HG03280 (cell line): ENCODE results near the gene PPIL6.

Experiments used
- ATAC-seq: cut with Tn5 transposase; IDR thresholded peaks from one replicate; pipeline ENCODE4 v1.9.1; 2021; ENCODE audit warnings: mild to moderate bottlenecking, moderate library complexity; ENCODE audit not compliant: unreplicated experiment

The PPIL6 gene

DNA sequence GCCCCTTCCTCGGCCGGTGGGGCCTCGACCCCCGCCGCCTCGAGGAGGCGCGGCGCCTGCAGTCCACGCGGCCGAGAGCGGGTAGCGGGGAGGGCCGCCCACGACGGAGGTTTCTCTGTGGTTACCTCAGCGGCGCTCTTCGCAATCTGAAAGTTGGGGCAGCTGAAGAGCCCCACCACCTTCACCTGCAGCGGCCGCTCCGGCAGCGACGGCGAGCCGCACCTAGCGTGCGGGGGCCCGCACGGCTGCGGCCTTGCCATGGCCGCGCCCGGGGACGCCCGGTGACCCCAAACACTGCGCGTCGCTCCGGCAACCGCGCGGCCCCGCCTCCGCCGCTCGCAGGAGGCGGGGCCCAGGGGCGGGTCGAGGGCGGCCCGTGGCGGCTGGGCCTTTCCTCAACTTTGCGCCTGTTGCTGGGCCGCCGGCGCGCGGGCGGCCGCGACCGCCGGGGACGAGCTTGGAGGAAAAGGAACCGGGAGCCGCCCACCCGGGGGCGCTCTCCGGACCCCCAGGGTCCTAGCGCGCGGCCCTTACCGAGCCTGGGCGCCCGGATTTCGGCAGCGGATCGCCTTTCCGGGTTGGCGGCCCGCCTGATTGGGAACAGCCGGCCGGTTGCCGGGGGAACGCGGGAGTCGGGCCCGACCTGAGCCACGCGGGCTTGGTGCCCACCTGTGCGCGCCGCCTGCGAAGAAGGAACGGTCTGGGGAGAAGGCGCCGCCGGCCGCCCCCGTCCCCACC is at the start of gene PPIL6, which contains the start of gene SMPD2:
TSS of gene PPIL6 (minus strand) at position 298 of the 738 bp plus-strand sequence. CDS start at position 260, 38 bp downstream.
TSS of gene SMPD2 (plus strand) at position 394 of the 738 bp plus-strand sequence. CDS start 398 bp downstream, outside the sequence.
- ATAC-seq: peak; percentile 91

DNA sequence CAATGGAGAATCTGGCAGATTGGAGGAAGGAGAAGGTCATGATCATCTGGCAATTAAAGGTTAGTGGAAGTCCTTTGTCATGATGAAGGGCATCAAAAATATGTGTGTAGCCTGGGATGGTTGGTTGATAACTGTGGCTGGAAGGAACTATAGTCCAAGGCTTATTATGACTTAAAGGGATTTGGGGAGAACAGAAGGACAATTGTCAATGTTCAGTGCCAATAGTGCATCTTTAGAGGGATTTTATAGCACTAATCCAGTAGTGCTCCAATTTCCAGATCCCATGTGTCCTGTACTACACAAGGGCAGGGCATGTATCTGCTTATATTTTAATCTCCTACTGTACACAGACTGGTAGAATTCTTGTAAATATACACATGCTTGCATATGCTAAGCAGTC is 47.6 kb upstream of the PPIL6 start:
- no peak for ATAC-seq

DNA sequence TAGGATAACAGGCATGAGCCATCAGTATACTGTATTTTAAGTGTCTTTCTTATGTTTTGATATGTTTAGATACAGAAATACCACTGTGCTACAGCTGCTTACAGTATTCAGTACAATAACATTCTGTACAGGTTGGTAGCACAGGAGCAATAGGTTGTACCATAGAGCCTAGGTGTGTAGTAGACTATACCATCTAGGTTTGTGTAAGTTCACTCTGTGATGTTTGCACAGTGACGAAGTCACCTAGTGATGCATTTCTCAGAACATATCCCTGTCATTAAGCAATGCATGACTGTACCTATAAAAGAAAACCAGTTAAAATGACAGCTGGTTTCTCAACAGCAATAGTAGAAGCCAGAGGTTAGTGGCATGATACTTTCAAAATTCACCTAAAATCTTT is 45.6 kb upstream of the PPIL6 start:
- ATAC-seq: no peak

DNA sequence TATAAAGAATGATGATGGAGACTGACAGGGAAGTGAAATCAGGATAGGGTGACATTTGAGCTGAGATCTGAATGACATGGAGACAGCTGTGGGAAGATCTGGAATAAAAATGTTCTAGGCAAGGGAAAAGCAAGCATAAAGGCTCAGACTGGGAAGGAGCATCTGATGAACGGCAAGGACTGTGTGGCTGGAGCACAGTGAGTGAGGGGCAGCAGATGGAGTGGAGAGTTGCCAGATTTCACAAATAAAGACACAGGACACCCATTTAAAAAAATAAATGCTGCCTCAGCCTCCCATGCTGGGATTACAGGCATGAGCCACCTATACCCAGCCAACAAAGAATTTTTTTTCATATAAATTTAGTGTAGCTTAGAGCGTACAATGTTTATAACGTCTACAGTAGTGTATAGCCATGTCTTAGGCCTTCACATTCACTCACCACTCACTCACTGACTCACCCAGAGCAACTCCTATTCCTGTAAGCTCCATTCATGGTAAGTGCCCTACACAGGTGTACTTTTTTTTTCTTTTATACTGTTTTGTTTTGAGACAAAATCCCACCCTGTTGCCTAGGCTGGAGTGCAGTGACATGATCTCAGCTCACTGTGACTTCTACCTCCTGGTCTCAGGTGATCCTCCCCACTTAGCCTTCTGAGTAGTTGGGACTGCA is 45.0 kb upstream of the PPIL6 start:
- no peak for ATAC-seq

DNA sequence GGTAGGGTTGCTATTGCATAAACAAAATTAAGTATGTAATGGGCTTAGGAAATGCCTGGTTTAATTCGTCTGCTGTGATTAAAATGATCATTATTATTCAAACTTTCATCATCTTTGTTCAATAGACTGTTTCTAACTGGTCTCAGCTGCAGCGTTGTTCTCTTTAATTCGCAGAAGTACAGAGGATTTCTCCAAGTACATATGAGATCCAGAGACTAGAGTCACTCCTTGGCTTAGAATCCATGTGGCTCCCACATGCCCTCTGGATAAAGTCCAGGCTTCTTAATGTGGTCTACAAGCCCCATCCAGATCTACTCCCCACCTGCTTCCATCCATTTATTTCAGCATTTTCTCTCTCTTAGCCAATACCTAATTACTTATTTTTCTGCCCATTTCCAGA is 43.7 kb upstream of the PPIL6 start:
- ATAC-seq: no peak

DNA sequence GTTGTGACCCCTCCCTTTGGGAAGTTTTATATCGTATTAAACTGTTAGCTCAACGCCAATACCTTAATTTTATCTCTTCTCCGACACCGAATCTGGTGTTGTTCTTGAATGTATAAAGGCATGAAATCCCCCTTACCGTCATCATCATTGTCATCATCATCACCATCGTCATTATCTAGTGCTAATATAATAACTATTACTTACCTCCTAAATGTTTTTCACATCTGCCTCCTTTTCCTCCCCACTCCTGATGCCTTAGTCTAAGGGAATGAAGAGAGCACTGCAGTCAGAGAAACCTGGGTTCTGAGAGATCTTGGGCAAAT is 43.3 kb upstream of the PPIL6 start:
- ATAC-seq: peak; percentile 1

DNA sequence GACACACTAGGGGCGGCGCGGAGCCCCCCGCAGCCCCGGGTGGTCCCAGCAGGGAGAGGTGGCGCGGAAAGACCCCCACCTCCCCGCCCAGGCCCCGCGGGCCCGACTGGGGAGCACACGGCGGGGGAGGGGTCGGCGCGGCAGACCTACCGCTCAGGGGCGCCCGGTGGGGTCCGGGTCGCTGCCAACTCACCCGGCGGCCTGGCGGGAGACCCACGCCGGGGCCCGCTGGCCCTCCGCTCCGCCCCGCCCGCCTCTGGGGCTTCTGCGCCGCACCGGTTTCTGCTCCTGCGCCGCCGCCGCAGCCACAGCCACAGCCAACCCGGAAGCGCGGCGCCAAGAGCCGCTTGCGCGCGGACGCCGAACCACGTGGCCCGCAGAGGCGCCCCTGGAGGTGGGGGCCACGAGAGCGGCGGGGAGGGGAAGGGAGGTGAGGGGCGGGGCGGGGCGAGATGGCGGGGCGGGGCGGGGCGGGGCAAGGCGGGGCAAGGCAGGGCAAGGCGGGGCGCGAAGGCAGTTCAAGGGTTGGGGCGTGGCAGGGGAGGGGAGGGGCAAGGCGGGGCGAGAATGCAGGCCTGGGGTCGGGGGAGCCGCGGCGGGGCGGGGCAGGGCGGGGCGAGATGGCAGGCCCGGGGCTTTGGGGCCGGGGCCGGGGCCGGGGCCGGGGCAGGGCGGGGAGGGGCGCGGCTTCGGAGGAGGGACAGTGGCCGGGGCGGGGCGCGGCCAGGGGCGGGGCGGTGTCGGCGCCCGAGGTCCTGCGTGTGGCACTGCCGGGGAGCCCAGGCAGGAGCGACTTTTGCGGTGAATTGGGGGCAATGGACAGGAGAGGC is 42.7 kb upstream of the PPIL6 start, which contains the start of gene ZBTB24:
TSS of gene ZBTB24 (minus strand) at position 315 of the 830 bp plus-strand sequence. CDS start 1,193 bp downstream, outside the sequence.
- ATAC-seq: peak; percentile 88

DNA sequence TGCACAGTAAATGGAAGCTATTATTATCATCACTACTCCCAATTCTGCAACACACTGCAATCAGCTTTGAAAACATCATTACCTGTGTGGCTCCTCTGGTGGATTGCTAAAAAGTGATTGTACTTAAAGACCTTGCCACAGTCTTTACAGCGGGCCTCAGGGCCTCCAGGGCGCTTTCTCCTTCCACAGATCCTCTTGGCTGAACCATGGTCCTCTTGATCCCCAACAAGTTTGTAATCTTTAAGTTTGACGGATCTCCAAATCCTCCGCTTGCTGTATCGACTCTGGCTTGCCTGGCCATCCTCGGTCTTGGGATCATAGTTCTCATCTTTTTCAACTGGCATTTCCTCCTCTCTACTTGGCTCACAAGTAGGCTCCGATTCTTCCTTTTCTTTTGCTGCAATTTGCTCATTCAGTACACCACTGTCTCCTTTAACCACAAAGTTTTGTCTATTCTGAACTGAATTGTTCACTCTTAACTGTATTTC is 40.6 kb upstream of the PPIL6 start:
- ATAC-seq: no peak

DNA sequence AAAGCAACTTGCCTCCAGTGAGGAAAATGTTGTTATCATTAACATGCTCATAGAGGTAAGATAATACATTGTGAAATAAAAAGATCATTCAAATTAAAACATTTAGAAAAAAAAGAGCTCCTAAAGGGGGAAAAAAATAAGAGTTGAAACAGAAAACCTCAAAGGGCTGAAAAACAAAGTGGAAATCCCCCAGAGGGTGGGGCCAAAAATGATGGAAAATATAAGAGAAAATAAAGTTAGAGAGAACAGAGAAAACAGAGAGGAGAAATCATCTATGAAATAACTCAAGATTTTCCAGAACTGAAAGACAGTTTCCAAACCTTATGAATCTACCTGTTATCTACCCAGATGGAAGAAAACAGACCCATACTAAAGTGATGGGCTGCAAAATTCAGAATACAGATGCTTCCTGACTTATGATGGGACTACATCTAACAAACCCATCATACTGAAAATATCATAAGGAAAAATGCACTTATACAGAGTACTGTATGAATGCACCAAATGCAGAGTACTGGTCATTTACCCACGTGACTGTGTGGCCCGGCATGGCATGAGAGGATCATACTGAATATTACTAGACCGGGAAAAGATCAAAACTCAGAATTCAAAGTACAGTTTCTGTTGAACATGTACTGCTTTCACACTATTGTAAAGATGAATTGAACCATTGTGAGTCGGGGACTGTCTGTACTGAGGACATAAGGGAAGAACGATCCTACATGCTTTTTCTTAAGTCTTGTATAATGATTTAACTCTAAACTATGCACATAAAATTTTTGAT is 38.6 kb upstream of the PPIL6 start:
- no peak for ATAC-seq

DNA sequence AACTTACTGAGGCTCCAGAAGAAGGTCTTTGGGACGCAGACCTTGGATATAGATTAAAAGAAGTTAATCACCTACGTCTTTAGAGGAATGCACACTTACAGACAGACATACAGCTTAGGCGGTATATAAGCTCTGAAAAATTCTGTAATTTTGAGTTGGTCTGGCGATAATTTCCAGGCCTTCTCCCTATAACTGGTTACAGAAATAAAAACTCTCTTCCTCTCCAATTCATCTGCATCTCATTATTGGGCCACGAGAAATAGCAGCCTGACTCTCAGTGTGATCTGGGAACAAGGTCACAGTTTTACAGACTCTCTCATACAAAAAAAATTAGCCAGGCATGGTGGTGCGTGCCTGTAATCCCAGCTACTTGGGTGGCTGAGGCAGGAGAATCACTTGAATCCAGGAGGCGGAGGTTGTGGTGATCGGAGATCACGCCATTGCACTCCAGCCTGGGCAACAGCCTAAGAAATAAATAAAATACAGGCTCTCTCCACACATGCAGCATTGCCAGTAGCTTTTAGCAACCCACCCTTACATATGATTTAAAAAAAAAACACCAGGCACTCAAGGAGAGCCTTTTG is 37.9 kb upstream of the PPIL6 start:
- ATAC-seq: no peak

DNA sequence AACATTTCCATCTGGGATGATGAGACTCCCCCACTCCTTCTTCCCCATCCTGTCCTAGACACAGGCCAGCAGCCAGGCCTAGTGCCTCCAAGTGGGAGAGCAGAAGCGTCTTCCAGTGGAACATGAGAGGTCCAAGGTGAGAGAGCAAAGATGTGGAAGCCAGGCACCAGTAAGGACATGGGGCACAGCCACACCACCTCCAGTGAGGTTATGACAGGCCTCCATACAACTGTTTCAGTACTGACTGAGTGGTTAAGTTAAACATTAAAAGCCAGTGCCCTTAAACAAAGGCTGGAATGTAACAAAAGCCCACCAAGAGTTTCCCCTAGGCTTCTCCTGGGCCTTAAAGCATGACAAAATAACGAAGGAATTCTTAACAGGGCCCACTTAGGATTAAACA is 37.3 kb upstream of the PPIL6 start:
- no peak for ATAC-seq

DNA sequence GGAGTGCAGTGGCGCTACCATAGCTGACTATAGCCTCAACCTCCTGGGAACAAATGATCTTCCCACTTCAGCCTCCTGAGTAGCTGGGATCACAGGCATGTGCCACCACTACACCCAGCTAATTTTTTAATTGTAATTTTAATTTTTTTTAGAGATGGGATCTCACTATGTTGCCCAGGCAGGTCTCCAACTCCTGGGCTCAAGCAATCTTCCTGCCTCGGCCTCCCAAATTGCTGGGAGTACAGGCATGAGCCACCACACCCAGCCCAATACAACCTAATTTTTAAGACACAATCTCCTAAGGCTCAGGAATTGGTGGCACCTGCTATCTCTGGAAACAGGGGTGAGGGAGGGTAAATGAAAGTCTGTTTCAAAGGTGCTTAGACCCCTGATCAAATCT is 36.8 kb upstream of the PPIL6 start:
- ATAC-seq: no peak

DNA sequence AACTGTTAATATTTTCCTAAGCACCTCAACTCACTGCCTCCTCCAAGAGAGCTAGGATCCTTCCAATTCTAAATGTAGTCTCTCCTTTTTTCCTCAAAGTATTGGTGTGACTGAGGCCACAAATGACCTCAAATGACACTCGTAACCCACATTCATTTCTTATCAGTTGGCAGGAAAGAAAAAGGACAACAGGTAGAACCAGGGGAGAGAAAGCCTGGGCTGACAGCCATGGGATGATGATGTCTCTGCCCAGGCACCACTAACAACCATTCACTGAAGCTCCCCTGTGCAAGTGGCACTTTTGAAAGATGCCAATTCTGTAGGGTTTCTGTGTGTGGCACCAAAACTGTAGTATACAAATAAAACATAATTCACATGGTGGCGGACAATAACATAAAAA is 35.2 kb upstream of the PPIL6 start:
- ATAC-seq: no peak

DNA sequence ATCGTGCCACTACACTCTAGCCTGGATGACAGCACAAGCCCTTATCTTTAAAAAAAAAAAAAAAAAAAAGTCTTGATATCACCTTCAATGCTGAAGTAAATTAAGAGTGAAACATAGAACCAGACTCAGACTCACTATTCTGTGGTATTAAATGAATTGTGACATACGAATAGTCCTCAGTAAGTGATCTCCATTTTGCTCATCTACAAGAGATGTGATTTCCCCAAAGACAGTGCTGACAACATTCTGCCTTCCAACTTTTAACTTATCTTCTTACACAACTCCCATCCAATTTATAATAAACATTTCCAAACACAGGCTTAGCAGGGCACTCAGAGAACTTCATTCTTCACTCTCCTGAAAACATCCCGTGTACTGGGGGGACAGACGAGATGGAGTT is 34.6 kb upstream of the PPIL6 start:
- ATAC-seq: no peak

DNA sequence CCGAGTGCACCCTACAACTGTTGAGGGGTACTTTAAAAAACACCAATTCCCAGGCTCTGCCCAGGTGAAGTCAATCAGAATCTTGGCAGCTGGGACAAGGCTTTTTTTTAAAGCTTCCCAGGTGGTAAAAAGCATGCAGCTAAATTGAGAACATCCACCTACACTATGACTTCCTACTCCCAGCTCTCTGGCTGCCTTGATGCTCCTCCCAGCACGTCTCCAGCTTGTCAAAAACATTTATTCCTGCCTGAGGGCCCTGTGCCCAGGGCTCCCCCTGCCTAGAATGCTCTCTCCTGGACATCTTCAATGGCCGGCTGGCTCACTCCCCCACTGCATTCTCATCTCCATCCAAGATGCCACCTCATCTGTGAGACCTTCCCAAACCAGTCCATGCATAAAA is 32.7 kb upstream of the PPIL6 start:
- no peak for ATAC-seq

DNA sequence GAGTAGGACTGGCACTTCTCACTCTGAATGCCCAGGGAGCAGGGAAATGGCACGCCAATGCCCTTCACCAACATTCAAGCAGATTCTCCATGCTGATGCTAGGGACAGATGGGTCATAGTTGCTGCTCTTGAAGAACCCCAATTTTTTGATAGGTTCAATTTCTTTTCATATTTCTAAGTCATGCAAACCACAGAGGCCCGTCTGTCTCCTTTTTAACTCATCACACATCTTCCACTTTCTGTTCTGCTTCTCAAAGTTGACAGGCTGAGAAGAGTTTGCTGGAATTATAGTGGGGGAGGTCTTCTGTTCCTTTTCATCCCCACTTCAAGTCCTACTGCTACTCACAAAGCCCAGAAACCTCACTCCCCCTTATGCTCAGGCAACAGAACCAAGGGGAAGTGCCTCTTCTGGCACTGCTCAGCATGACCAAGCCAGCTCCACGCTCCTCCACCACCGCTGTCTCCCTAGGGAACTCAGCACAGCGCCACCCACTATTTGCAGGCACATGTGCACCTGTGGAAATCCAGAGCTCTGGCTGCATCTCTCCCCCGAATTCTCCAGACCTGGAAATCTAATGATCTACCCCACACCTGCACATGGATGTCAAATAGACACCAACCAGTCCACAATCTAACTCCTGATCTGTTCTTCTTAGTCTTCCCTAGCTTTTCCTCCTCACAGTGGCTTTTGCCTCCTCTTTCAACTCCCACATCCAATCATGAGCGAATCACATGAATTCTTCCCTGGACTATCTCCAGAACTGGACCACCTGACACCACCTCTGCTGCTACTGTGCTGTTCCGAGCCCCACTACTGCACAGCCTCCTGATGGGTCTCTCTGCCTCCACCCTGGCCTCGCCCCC is 31.9 kb upstream of the PPIL6 start:
- peak; percentile 51 for ATAC-seq

DNA sequence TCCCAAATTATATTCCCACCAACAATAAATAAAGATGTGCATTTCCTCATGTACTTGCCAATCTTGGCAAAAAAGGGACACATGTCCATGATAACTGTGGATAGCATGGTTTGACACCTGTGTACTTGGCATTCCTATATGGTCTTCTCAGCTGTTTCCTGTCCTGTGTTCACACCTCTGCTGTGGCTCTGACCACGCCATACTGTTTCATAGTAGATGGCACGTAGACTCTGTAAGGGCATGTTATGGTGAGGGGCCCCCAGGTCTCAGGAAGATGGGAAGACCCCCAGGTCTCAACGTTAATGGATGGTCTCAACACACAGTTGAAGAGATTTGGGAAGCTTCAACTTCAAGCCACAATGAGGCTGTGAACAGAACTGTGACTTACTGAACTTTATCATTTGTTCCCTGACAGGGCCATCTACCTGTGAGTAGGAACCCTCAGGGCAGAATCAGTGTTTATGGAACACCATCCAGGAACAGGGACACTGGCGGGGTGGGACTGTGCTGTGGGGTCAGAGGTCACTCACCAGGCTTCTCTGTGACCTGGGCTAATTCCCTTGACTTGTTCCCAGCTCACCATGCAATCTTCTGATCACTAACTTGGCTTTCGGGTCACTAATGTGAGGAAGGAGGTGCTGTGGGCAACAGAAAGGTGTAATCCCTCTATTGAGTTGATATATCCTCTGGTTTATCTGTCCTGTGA is 30.8 kb upstream of the PPIL6 start:
- no peak for ATAC-seq

DNA sequence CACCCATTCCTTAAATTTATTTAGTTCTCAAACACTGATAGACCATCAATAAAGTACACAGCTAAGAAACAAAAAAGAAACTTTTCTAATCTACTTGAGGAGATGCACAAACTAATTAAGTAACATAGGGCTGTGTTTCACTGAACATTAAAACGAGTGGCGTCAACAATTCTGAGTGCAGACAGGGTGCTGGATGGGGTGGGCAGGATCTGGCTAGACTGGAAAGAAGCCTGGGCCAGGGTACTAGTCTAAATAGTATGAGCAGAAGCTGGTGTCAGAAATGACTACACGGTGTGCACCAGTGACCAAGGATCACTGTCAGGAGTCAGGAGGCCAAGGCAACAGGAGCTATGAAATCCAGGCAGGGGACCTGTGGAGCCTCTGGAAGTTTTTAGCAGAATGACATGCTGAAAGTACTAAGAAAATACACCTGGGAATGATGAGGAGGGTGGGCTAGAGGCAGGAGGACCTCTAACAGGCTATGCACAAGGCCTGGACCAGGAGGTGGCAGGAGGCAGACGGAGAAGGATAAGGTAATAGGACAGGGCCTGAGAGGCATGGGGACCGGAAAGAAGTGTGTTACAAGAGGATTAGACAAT is 29.3 kb upstream of the PPIL6 start:
- ATAC-seq: no peak
